Right cardiac atrium (tissue), 5 donors: Measurements from ENCODE around the gene OLAH. TPM values are rescaled to one million over a fixed set of nuclear protein-coding genes. Genes with fewer than 3 reads are reported as not detected.
A peak's percentile ranks its signal among the peaks of the same experiment; 100 is the strongest.
"Not testable (repeated sequence)": the region's sequence is repeated elsewhere in the genome, so short reads cannot be mapped to it uniquely, and the experiment has no call there.

Experiments used
- ATAC-seq, 2 donors: fragments of 200-7000 bp; cut with Tn5 transposase; one replicate each; pipeline versions ENCODE4 v1.8.0 to v1.9.1; 2020; ENCODE audit warnings: moderate library complexity in 2 of 2, mild to moderate bottlenecking in 1 of 2
- DNase-seq, 3 donors: peaks; one replicate each; pipeline ENCODE4 v3.0.0-alpha.2; 2020
- H3K27ac ChIP-seq: one replicate; pipeline ENCODE4 v1.5.1; 2013; ENCODE audit warnings: mild to moderate bottlenecking, low read length, control low read depth, moderate library complexity
- H3K27me3 ChIP-seq: one replicate; pipeline ENCODE4 v1.6.1; 2013; ENCODE audit not compliant: control insufficient read depth, insufficient read depth
- H3K4me1 ChIP-seq: one replicate; pipeline ENCODE4 v1.6.1; 2013; ENCODE audit warnings: low read length; ENCODE audit not compliant: control insufficient read depth, insufficient read depth
- H3K4me3 ChIP-seq: one replicate; pipeline ENCODE4 v1.5.1; 2013; ENCODE audit warnings: low read length, control low read depth
- H3K9me3 ChIP-seq: one replicate; pipeline ENCODE4 v1.6.1; 2013; ENCODE audit warnings: low read length; ENCODE audit not compliant: control insufficient read depth
- WGBS: extraction: QIAGEN DNeasy Blood & Tissue Kit; methylation state at CpG from one replicate; pipeline ENCODE4 v1.1.7; 2013; 5-methylcytosine and 5-hydroxymethylcytosine counted together
- intact Hi-C, 4 donors: fragments of 100-400 bp; cut with DNase I; formaldehyde crosslinking; loops; one replicate each; pipeline versions ENCODE4 v1.11.0 to v1.14.0; 2022 to 2023
- long read RNA-seq, 4 donors: library from polyadenylated mRNA; unstranded; transcript quantifications; one replicate each; pipeline ENCODE4 v2.0.0, GENCODE V29; 2020 to 2021
- polyA plus RNA-seq: library from polyadenylated mRNA; stranded (reverse); fragments of 200-250 nt; gene quantifications from one replicate; pipeline ENCODE4 v1.2.3, GENCODE V29; 2013
- total RNA-seq, 4 donors: library from RNA; stranded (reverse); fragmentation: NEBNext Ultra II Directional; extraction: Animal tissue kit (Norgen Biotek cat#: 25700); gene quantifications; one replicate each; pipeline ENCODE4 v1.2.1, GENCODE V29; 2021
- donor health status: healthy with polysubstance abuse.
- donor health status: DM: no; HTN: yes; CAD: no.
- donor health status: DM: no; HTN: no; CAD: no.
- donor health status: DM: no; HTN: yes; CAD: no; lungs with severe emphysema.
- donor health status: DM: yes; HTN: yes; CAD: no.

The OLAH gene
- total RNA-seq (under 1 TPM in 1 of 4 donors, not detected in 3; 0.51 TPM), polyA plus RNA-seq (0.16 TPM)
- long read RNA-seq, donor 1: 0 reads
- long read RNA-seq, donor 2: 0 reads
- long read RNA-seq, donor 3: 0 reads
- long read RNA-seq, donor 4: 0 reads

DNA sequence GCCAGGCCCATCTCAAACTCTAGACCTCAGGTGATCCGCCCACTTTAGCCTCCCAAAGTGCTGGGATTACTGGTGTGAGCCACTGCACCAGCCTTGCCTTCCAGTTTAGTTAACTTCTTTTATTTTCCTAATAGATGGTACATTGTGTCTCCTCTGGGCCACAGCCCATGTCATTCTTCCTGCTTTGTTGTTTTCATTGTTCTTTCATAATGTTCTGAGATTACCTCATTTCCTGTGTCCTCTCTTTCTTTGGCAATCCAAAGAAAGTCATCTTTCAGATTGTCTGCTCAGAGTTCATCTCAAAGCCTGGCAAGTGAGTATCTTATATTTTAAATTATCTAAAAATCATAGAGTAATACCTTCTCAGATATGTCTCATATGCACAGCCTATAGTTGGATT, at the start of gene OLAH:
Gene OLAH (plus strand): TSS at position 270 of the 400 bp plus-strand sequence. CDS start 3,346 bp downstream, outside the sequence.
- Histone ChIP-seq H3K9me3 (no peaks in the 10 kb centered on the region), H3K27me3 (no peaks in the 10 kb centered on the region), H3K27ac (no peak within 1 kb of the TSS), H3K4me1 (no peaks in the 10 kb centered on the region), H3K4me3 (no peak within 1 kb of the TSS)
- ATAC-seq (no peak), DNase-seq (no peak)
- WGBS: 93% methylated on average over 1 of the region's 1 CpG
- intact Hi-C loops: no loop called here

DNA sequence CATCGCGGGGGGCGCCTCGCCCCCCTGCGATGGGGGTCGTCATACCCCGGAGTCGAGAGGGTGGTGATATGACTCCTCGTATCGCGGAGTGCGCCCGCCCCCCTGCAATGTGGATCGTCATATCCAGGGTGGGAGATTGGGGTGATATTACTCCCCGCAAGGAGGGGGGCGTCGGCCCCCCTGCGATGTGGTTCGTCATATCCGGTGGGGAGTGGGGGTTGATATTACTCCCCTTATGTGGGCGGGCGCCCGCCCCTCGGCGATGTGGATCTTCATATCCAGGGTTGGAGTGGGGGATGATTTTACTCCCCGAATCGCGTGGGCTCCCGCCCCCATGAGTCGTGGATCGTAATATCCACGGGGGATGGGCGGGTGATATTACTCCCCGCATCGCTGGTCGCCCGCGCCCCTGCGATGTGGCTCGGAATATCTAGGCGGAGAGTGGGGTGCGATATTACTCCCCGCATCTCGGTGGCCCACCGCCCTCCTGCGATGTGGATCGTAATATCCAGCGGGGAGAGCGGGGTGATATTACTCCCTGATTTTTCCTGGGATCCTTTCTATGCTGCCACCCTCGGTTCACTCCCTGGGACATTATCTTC, 47.7 kb upstream of the OLAH start:
- Histone ChIP-seq H3K9me3 (no peaks in the 10 kb centered on the region), H3K4me1 (no peaks in the 10 kb centered on the region), H3K4me3 (no peak overlapping the region), H3K27ac (no peak overlapping the region), H3K27me3 (no peaks in the 10 kb centered on the region)
- 86% methylated on average over 50 of the region's 50 CpGs for WGBS
- intact Hi-C loops: no loop called here
- DNase-seq (no peak), ATAC-seq (no peak)

DNA sequence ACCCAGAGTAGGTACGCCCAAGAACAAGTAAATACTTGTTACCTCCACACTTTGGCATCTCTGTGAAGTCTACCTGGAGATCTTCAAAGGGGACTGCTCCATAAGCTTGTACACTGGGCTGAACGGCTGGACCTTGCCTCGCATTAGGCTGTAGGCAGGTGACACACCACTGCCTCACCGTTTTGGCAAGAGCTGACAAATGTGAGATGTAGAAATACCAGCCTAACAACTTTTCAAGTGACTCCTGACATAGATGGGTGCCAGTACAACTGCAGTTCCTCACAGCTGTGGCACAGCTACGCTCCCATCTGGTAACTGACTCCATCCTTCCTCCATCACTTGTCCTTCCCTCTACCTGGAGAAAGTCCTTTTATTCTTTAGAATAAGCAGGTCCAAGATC, 30.2 kb upstream of the OLAH start:
- ATAC-seq: not testable (repeated sequence)
- WGBS: 76% methylated on average over 5 of the region's 5 CpGs

DNA sequence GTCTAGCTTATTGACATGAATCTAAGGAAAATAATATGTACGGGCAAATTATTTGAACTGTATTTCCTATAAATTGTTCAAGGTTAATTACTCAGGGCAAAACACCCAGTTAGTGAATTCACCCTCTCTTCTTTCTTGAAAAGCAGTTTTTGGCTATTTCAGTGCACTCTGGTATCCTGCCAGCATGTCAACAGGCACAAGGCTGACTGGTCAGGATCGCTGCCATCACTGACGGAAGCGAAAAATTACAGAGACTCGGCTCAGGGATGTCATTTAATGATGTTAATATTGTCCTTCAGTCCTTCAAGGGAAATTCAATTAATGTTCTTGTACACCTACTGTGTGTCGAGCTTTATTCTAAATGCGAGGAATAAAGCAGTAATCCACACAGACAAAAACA, 28.3 kb upstream of the OLAH start:
- no peaks in the 10 kb centered on the region for H3K4me1 ChIP-seq
- no peak for ATAC-seq
- no peak overlapping the region for H3K27ac ChIP-seq
- H3K4me3 ChIP-seq: no peak overlapping the region
- no peaks in the 10 kb centered on the region for H3K27me3 ChIP-seq
- intact Hi-C loops: no loop called here
- no peak for DNase-seq
- H3K9me3 ChIP-seq: no peaks in the 10 kb centered on the region
- 77% methylated on average over 7 of the region's 7 CpGs for WGBS

More for the DNA sequence above, 30.2 kb upstream of the OLAH start:
- H3K4me1 ChIP-seq, H3K27me3 ChIP-seq, DNase-seq, H3K4me3 ChIP-seq, intact Hi-C loops, H3K27ac ChIP-seq, H3K9me3 ChIP-seq: not testable (repeated sequence)

DNA sequence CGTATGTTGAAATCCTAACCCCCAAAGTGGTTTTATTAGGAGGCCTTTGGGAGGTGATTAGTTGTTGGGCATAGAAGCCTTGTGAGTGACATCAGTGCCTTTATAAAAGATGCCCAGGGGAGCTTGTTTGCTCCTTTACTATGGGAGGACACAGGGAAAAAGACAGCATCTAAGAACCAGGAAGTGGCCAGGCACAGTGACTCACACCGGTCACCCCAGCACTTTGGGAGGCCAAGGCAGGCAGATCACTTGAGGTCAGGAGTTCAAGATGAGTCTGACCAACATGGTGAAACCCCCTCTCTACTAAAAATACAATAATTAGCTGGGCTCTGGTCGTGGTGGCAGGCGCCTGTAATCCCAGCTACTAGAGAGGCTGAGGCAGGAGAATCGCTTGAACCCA, 22.8 kb upstream of the OLAH start:
- H3K4me1 ChIP-seq, H3K9me3 ChIP-seq, H3K27me3 ChIP-seq, intact Hi-C loops, H3K27ac ChIP-seq, ATAC-seq, DNase-seq, H3K4me3 ChIP-seq: not testable (repeated sequence)
- 66% methylated on average over 3 of the region's 5 CpGs for WGBS

DNA sequence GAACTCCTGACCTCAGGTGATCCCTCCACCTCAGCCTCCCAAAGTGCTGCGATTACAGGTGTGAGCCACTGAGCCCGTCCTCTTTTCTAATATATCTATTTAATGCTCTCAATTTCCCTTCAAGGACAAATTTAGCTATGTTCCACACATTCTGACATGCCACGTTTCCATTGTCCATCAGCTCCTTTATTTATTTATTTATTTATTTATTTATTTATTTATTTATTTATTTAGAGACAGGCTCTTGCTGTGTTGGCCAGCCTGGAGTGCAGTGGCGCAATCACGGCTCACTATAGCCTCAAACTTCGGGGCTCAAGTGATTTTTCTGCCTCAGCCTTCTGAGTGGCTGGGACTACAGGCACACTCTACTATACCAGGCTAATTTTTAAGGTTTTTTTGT, 20.7 kb upstream of the OLAH start:
- DNase-seq, intact Hi-C loops, H3K9me3 ChIP-seq, H3K27ac ChIP-seq, H3K27me3 ChIP-seq, H3K4me3 ChIP-seq, H3K4me1 ChIP-seq, ATAC-seq: not testable (repeated sequence)
- WGBS: 89% methylated on average over 6 of the region's 6 CpGs

DNA sequence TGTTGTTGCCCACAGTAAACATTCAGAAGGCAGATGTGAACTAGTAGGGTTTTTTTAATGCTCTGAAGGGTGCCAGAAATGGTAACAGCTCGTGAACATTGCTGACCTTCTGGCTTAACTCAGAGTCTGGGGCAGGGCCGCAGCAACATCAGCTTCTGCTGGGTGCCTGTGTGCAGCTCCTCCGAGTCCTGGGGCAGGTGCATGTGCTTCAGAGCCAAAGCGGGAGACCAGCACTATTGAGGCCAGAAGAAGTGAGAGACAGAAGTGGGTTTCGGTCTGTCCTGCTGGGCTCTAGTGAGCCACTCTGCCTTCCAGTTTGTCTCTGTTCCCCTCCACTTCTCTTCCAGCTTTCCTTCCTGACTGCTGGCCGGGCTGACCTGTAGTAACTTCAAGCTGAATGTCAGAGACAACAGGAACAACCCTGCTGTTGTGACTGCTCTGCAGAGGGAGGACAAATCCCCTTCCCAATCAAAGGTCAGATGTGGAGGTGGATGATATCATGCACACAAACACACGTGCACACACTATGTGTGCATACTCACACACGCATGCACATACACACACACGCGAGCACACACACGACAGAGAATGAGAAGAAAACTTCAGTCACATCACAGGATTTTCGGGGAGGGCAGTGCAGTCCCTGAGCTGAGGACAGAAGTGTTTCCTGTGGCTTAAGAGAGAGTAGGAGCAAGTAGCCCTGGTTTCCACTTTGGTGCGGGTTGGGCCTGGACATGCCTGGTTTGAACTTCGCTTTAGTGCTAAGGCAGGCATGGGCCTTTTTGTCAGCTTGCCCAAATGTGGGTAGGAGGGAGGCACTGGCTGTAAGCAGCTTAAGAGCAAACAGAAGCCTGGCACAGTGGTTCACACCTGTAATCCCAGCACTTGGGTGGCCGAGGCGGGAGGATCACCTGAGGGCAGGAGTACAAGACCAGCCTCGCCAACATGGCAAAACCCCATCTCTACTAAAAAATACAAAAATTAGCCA, 19.4 kb upstream of the OLAH start:
- H3K9me3 ChIP-seq, DNase-seq, H3K4me1 ChIP-seq, H3K27ac ChIP-seq, H3K27me3 ChIP-seq, intact Hi-C loops, ATAC-seq, H3K4me3 ChIP-seq: not testable (repeated sequence)
- 83% methylated on average over 17 of the region's 17 CpGs for WGBS

DNA sequence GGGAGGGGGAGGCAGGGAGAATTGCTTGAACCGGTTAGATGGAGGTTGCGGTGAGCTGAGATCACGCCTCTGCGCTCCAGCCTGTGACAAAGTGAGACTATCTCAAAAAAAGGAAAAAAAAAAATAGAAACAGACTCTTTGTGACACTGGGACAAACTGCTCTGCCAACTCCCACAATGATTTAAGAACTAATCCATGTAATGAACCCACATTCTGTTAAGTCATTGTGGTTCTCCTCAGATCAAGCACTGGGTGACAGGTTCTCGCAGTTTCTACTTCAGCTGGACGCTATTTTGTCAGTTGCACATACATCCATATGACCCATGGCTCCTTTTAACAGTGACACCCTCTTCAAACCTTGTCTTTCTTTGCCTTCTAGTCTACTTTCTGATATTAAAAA, 18.7 kb upstream of the OLAH start:
- H3K27me3 ChIP-seq, H3K4me3 ChIP-seq, ATAC-seq, H3K4me1 ChIP-seq, intact Hi-C loops, DNase-seq, H3K27ac ChIP-seq, H3K9me3 ChIP-seq: not testable (repeated sequence)
- WGBS: 90% methylated on average over 6 of the region's 6 CpGs

DNA sequence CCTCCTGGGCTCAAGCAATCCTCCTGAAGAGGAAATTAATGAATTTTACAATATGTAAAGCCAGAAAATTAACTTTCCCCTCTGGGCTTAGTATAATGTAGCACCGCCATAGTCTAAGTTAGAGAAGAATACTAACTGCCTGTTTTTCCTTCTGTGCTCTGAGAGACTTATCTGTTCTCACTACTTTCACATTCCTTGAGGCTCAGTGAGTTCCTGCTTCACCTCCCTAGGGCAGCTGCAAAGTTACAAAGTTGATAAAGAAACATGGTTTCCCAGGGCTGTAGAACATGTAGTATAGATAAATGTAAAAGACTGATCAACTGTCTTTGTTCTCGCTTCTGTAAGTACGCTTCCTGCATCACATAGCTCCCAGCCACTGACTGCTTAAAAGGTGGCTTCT, 16.0 kb upstream of the OLAH start:
- H3K4me3 ChIP-seq: no peak overlapping the region
- H3K27ac ChIP-seq: no peak overlapping the region
- intact Hi-C loops: no loop called here
- ATAC-seq (no peak), DNase-seq (no peak)
- no peaks in the 10 kb centered on the region for H3K4me1 ChIP-seq
- no peaks in the 10 kb centered on the region for H3K27me3 ChIP-seq
- 41% methylated on average over 3 of the region's 3 CpGs for WGBS
- no peaks in the 10 kb centered on the region for H3K9me3 ChIP-seq

DNA sequence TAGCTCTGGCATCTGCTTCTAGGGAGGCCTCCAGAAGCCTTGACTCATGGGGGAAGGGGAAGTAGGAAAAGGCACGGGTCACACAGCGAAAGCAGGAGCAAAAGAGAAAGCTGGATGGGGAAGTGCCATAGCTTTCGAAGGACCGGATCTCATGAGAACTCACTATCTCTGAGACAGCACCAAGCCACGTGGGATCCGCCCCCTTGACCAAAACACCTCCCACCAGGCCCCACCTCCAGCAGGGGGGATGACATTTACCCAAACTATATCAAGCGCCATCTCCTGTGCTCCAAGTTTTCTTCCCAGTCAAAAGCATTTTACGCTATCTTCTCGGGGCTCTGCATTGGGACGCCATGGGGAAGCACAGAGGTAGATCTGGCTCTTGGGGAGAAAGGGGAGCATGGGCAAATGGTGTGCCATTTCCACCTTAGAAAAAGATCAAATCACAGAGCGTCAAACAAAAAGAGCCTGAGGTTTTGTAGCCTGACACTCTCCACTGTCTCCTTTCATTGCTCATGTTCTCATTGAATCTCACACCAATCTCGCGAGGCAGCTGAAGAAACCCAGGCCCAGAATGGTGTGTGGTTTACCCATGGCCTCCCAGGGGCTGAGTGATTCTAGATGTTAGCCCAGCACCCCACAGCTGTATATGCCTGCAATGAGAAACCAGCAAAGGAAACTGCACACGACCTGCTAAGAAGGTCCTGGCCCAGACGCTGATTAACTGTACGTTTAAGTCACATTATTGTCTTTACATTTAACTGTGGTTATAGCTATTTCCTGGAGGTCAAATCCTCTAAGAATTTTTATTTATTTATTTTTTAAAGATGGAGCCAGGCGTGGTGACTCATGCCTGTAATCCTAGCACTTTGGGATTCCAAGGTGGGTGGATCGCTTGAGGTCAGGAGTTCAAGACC, 8.1 kb upstream of the OLAH start:
- Histone ChIP-seq H3K4me1 (no peaks in the 10 kb centered on the region), H3K4me3 (no peak overlapping the region), H3K27me3 (no peaks in the 10 kb centered on the region), H3K9me3 (no peaks in the 10 kb centered on the region), H3K27ac (no peak overlapping the region)
- intact Hi-C loops: no loop called here
- 62% methylated on average over 18 of the region's 18 CpGs for WGBS
- peak; percentile 51 to 55 for ATAC-seq
- DNase-seq: peak in 2 of 3 donors; percentile 12 to 69
